Subcutaneous preadipocyte (primary cell): ENCODE results near the gene CDCP2. TPM values are rescaled to one million over a fixed set of nuclear protein-coding genes. Genes with fewer than 3 reads are reported as not detected.

Experiments
- small RNA-seq: library from RNA; depleted of rRNA; stranded (forward); fragments of <200 nt; gene quantifications from one replicate; pipeline ENCODE3, GENCODE V24; 2012
- total RNA-seq: library from RNA; depleted of rRNA; stranded (reverse); fragments of >200 nt; gene quantifications from 2 replicates; pipeline ENCODE4 v1.2.3, GENCODE V29; 2012

The CDCP2 gene
- total RNA-seq, result not detected in 2 replicates

GRCh38 chr1:54152696-54153095 lies at the start of gene CDCP2:
CDCP2 (minus strand) TSS chr1:54153000; CDS start chr1:54152922, 78 bp downstream.

DNA sequence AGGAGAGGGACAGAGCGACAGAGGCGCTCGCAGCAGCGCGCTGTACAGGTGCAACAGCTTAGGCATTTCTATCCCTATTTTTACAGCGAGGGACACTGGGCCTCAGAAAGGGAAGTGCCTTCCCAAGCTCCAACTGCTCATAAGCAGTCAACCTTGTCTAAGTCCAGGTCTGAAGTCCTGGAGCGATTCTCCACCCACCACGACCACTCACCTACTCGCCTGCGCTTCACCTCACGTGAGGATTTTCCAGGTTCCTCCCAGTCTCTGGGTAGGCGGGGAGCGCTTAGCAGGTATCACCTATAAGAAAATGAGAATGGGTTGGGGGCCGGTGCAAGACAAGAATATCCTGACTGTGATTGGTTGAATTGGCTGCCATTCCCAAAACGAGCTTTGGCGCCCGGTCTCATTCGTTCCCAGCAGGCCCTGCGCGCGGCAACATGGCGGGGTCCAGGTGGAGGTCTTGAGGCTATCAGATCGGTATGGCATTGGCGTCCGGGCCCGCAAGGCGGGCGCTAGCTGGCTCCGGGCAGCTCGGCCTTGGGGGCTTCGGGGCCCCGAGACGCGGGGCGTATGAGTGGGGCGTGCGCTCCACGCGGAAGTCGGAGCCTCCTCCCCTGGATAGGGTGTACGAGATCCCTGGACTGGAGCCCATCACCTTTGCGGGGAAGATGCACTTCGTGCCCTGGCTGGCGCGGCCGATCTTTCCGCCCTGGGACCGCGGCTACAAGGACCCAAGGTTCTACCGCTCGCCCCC lies 47.1 kb upstream of the CDCP2 start, which contains the start of the genes CYB5RL and MRPL37:
TSS of gene CYB5RL (minus strand) at position 266 of the 754 bp plus-strand sequence. CDS start 4,414 bp downstream, outside the sequence.
TSS of gene MRPL37 (plus strand) at position 403 of the 754 bp plus-strand sequence. CDS start at position 480, 77 bp downstream.

Small RNAs within 50 kb of the gene (small RNA-seq; reads per million reads assigned to genes)
- not detected for gene AL353898.1
- gene AL353898.2, result not detected

Other genes with a start within 250 kb of the CDCP2 start
- gene IFT25, start 207.3 kb downstream of the CDCP2 start, total RNA-seq, result 25.4 and 27.9 TPM in 2 replicates
- 29.3 and 30.9 TPM in 2 replicates for gene LRRC42, start 206.7 kb downstream of the CDCP2 start, total RNA-seq
- not detected in 2 replicates for gene LDLRAD1, start 134.8 kb downstream of the CDCP2 start, total RNA-seq
- gene TMEM59, start 99.8 kb downstream of the CDCP2 start, total RNA-seq, result 116 and 150 TPM in 2 replicates
- 2.2 and 5.1 TPM in 2 replicates for gene TCEANC2, start 99.4 kb downstream of the CDCP2 start, total RNA-seq
- gene CYB5RL, start 47.0 kb upstream of the CDCP2 start, total RNA-seq, result 7.6 and 8.5 TPM in 2 replicates
- 102 and 119 TPM in 2 replicates for gene MRPL37, start 47.2 kb upstream of the CDCP2 start, total RNA-seq